Parathyroid adenoma (tissue), 2 donors: Measurements from ENCODE around the gene GOLGA6A.
"Not testable (repeated sequence)": the region's sequence is repeated elsewhere in the genome, so short reads cannot be mapped to it uniquely, and the experiment has no call there.

Source experiments
- H2AFZ ChIP-seq: fragments of 300-600 bp; sonication (generic); one replicate; pipeline ENCODE4 v1.7.0; 2017; ENCODE audit warnings: antibody characterized with exemption, mild to moderate bottlenecking
- H3K27ac ChIP-seq: fragments of 300-600 bp; sonication (generic); one replicate; pipeline ENCODE4 v1.7.0; 2017
- H3K27me3 ChIP-seq: fragments of 300-600 bp; sonication (generic); one replicate; pipeline ENCODE4 v1.7.0; 2017; ENCODE audit warnings: low read length; ENCODE audit not compliant: control insufficient read depth, insufficient read depth
- H3K36me3 ChIP-seq: fragments of 300-600 bp; sonication (generic); one replicate; pipeline ENCODE4 v1.7.0; 2017; ENCODE audit warnings: low read length; ENCODE audit not compliant: control insufficient read depth, insufficient read depth
- H3K4me1 ChIP-seq: fragments of 300-600 bp; sonication (generic); one replicate; pipeline ENCODE4 v1.7.0; 2017; ENCODE audit warnings: control low read depth
- H3K4me2 ChIP-seq: fragments of 300-600 bp; sonication (generic); one replicate; pipeline ENCODE4 v1.7.0; 2017; ENCODE audit warnings: low read length
- H3K4me3 ChIP-seq: fragments of 300-600 bp; sonication (generic); one replicate; pipeline ENCODE4 v1.7.0; 2017; ENCODE audit warnings: low read depth, low read length
- H3K79me2 ChIP-seq: fragments of 300-600 bp; sonication (generic); one replicate; pipeline ENCODE4 v1.7.0; 2017; ENCODE audit warnings: control low read depth
- H3K9ac ChIP-seq: fragments of 300-600 bp; sonication (generic); one replicate; pipeline ENCODE4 v1.7.0; 2017; ENCODE audit warnings: mild to moderate bottlenecking
- H3K9me3 ChIP-seq: fragments of 300-600 bp; sonication (generic); one replicate; pipeline ENCODE4 v1.7.0; 2017; ENCODE audit warnings: low read length; ENCODE audit not compliant: control insufficient read depth
- TF ChIP-seq, protein P1 (sequence below): fragments of 300-600 bp; sonication (generic); IDR thresholded peaks from one replicate; pipeline ENCODE4 v1.7.0; 2017; ENCODE audit warnings: antibody characterized with exemption, mild to moderate bottlenecking
- donor health status: primary hyperparathyroidism.

The GOLGA6A gene

GRCh38 chr15:74053517-74053916 is 28.8 kb downstream of the GOLGA6A start:
- Histone ChIP-seq H3K36me3 (no peaks in the 10 kb centered on the region), H3K27ac (no peak overlapping the region), H3K4me1 (no peaks in the 10 kb centered on the region), H3K9ac (no peak overlapping the region), H3K27me3 (no peaks in the 10 kb centered on the region), H3K79me2 (no peaks in the 10 kb centered on the region), H3K9me3 (no peaks in the 10 kb centered on the region), H2AFZ (no peak overlapping the region), H3K4me2 (no peak overlapping the region), H3K4me3 (no peak overlapping the region)
- TF ChIP-seq, protein P1, sequence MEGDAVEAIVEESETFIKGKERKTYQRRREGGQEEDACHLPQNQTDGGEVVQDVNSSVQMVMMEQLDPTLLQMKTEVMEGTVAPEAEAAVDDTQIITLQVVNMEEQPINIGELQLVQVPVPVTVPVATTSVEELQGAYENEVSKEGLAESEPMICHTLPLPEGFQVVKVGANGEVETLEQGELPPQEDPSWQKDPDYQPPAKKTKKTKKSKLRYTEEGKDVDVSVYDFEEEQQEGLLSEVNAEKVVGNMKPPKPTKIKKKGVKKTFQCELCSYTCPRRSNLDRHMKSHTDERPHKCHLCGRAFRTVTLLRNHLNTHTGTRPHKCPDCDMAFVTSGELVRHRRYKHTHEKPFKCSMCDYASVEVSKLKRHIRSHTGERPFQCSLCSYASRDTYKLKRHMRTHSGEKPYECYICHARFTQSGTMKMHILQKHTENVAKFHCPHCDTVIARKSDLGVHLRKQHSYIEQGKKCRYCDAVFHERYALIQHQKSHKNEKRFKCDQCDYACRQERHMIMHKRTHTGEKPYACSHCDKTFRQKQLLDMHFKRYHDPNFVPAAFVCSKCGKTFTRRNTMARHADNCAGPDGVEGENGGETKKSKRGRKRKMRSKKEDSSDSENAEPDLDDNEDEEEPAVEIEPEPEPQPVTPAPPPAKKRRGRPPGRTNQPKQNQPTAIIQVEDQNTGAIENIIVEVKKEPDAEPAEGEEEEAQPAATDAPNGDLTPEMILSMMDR, result no peak

GRCh38 chr15:74052271-74053260 is 29.8 kb downstream of the GOLGA6A start:
- H3K9ac ChIP-seq, H3K27me3 ChIP-seq, H3K27ac ChIP-seq, H3K9me3 ChIP-seq, H3K4me2 ChIP-seq, H3K36me3 ChIP-seq, H3K4me1 ChIP-seq, H3K79me2 ChIP-seq, H3K4me3 ChIP-seq, H2AFZ ChIP-seq: not testable (repeated sequence)

DNA sequence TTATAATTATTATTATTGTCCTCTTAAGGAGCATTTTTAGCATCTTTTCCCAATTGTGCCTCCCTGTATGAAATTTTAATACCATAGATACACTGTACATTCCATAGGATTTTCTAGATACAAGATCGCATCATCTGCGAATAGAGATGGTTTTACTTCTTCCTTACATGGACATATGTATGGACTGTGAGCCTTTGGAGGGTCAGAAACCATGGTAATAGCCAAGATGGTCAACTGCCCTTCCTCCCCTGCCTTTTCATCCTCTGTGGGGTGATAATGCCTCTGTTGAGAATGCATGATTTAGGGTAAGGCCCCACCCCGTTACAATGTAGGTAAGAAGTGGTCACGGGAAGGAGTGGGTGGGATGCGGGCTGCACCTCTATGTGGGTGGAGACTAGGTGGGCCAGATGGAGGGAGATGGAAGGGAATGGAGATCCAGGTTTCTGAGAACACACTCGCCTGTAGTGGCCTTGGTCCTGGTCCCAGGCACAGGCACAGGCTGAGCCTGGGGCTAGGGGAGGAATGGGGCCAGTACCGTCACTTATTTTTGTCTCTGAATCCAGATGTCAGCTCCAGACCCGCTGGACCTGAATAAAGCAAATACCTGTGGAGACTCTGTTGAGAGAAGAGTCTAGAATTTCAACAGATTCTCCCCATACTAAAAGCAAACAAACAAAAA is 31.7 kb downstream of the GOLGA6A start:
- Histone ChIP-seq H2AFZ (no peak overlapping the region), H3K27me3 (no peaks in the 10 kb centered on the region), H3K27ac (peak overlapping the region; percentile 61), H3K36me3 (no peaks in the 10 kb centered on the region), H3K4me1 (no peaks in the 10 kb centered on the region), H3K9ac (no peak overlapping the region), H3K4me3 (no peak overlapping the region), H3K9me3 (no peaks in the 10 kb centered on the region), H3K79me2 (no peaks in the 10 kb centered on the region), H3K4me2 (no peak overlapping the region)
- TF ChIP-seq, protein P1, result no peak

GRCh38 chr15:74050127-74050526 is 32.2 kb downstream of the GOLGA6A start:
- H3K4me2 ChIP-seq, result no peak overlapping the region
- H3K9me3 ChIP-seq, result no peaks in the 10 kb centered on the region
- H2AFZ ChIP-seq, result no peak overlapping the region
- TF ChIP-seq, protein P1, result no peak
- H3K9ac ChIP-seq, result no peak overlapping the region
- H3K27ac ChIP-seq, result no peak overlapping the region
- no peaks in the 10 kb centered on the region for H3K27me3 ChIP-seq
- no peaks in the 10 kb centered on the region for H3K4me1 ChIP-seq
- H3K36me3 ChIP-seq, result no peaks in the 10 kb centered on the region
- H3K4me3 ChIP-seq, result no peak overlapping the region
- H3K79me2 ChIP-seq, result no peaks in the 10 kb centered on the region

GRCh38 chr15:74046275-74046674 is 36.1 kb downstream of the GOLGA6A start:
- no peak overlapping the region for H3K4me3 ChIP-seq
- H2AFZ ChIP-seq, result no peak overlapping the region
- no peaks in the 10 kb centered on the region for H3K79me2 ChIP-seq
- no peak overlapping the region for H3K27ac ChIP-seq
- no peaks in the 10 kb centered on the region for H3K4me1 ChIP-seq
- H3K9me3 ChIP-seq, result no peaks in the 10 kb centered on the region
- TF ChIP-seq, protein P1, result no peak
- H3K9ac ChIP-seq, result no peak overlapping the region
- no peak overlapping the region for H3K4me2 ChIP-seq
- no peaks in the 10 kb centered on the region for H3K36me3 ChIP-seq
- H3K27me3 ChIP-seq, result no peaks in the 10 kb centered on the region
